CD4-positive, alpha-beta T cell treated with Interleukin-10 for 1 hour (primary cell): ENCODE measurements around the gene DLGAP3.

Experiments
- DNase-seq: peaks from one replicate; pipeline ENCODE4 v3.0.0-alpha.2; 2020

DLGAP3 gene

DNA sequence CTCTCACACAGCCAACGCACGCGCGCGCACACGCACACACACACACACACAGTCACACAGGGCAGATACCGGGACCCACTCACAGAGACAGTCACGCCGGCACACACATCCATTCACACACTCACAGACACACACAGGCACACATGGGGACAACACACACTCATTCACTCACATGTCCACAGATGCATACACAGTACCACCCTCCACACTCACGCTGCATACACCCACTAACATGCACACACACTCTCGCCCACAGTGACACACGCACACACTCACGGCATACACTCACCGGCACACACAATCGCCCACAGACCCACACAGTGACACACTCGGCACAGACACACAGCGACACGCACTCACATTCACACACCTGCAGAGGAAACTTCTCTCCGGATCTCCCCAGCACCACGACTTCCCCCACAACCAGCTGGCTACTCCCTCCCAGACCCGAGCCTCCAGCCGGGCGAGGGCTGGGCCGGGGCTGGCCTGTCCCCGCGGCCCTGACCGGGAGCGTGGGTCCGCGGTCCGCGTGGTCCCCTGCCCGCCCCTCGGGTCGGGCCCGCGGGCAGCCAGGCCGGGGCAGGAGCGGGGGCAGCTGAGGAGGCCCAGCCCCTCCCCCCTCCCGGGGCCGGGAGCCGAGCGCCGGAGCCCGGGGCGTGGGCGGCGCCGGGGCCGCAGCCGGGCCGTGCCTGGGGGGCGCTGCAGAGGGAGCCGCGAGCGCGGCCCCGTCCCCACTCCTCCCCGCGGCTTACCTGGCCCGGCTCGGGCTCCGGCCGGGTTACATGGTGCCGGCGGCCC, 552 bp downstream of the DLGAP3 start:
- peak; percentile 25 for DNase-seq

DNA sequence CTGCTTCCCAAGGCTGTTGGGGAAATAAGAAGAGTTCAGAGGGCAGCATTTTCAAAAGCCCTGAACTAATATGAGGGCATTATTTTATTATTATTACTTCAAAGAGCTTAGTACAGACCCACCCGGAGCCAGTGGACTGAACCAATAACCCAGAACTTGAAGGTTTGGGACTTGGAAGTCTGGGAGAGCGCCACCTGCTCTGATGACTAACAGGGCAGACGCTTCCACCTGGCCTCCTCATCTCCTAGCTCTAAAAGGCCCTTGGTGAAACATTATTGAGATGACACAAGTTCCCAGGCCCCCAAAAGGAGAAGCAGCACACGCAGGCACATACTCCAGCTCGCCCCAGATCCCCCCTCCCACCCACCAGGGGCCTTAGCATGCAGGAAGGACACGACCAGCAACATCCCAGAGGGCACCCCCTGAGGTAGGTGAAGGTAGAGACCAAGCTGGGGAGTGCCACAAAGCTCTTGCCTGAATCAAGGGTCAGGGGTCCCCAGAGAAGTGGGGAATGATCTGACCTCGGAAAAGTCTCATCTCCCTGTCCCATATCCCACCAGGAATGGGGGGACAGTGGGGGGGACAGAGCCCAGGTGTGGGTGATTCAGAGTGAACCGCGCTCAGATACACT, 1.3 kb downstream of the DLGAP3 start:
- DNase-seq = no peak

- no peak for DNase-seq
Measured at GRCh38 chr1:34927316-34927715, 2.1 kb downstream of the DLGAP3 start.

DNA sequence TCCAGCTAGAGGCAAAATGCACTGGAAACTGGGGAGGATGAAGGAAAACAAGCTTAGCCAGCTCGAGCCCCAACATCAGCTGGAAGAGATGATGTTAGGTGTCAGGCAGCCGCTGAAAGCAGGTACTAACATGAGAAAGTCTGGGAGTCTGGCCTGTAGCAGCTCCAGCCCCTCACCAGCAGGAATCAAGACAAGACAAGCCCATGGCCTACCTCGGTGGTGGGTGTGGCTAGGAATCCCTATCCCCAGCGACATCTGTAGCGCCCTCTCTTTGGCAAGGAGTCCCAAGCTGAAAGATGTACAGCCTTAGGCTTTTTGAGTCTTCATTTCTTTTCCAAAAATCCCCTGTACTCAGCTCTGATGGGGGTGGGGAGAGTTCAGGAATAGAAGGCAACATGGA, 2.6 kb downstream of the DLGAP3 start:
- no peak for DNase-seq

- no peak for DNase-seq
Measured at GRCh38 chr1:34926156-34926555, 3.3 kb downstream of the DLGAP3 start.

GRCh38 chr1:34925730-34926129, 3.7 kb downstream of the DLGAP3 start:
- DNase-seq = no peak

- DNase-seq = peak; percentile 34
Measured at GRCh38 chr1:34924759-34925555, 4.5 kb downstream of the DLGAP3 start.

DNA sequence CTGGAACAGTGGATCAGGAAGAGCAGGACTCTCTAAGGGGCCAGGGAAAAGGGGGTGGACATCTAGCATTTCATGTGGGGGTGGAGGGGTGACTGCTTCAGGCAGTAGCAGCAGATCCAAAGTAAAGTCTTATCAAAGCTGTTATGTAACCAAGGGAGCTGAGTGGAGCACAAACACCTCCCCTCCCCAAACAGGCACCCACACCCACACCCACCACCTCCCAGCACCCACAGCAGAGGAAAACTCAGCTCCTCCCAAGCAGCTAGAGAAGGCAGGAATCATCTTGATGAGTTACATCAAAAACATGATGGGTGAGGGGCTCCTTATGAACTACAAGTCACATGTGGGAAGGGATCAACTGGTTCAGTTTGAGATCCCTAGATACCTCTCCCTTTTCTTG, 6.0 kb downstream of the DLGAP3 start:
- DNase-seq = no peak

DNA sequence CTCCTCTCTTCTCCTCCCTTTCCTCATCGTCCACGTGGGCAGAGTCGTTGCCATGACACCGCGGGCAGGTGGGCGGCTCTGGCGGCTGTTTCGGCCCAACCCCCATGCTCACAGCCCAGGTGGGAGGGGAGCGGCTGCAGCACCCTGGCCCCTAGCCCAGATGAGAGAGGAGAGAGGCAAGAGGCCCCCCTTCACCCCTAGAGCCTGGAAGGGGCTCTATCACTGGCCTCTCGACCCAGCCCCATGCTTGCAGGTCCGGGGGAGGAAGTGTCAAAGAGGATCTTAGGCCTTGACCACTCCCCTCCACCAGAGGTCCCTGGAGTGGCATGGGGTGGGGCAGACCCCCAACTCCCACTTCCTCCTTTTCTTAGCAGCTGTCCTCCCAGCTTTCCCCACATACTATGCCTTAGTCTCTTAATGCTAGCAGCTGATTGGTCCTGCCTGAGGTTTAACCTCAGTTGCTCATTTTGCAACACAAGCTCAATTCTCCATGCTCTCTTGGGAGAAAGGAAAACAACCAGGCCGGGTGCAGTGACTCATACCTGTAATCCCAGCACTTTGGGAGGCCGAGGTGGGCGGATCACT, 10.4 kb downstream of the DLGAP3 start:
- DNase-seq = no peak

- DNase-seq = no peak
Measured at GRCh38 chr1:34918386-34918976, 11.0 kb downstream of the DLGAP3 start.

DNA sequence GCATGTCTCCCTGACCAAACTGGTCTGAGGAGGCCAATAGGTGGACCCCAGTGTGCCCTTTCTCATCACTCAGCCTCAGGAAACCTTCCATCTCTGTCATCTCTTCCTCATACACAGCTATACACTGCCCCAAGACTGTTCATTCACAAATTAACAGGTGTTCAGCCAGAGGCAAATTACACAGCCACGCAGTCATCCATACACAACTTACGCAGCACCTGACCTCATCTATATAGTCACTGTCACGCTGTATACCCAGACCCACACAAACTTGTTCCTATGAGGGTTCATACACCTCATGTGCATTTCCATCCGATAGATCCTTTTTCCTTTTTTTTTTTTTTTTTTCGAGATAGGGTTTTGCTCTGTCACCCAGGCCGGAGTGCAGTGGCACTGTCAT, 12.4 kb downstream of the DLGAP3 start:
- DNase-seq = no peak

- no peak for DNase-seq
Measured at GRCh38 chr1:34916104-34916503, 13.3 kb downstream of the DLGAP3 start.

DNA sequence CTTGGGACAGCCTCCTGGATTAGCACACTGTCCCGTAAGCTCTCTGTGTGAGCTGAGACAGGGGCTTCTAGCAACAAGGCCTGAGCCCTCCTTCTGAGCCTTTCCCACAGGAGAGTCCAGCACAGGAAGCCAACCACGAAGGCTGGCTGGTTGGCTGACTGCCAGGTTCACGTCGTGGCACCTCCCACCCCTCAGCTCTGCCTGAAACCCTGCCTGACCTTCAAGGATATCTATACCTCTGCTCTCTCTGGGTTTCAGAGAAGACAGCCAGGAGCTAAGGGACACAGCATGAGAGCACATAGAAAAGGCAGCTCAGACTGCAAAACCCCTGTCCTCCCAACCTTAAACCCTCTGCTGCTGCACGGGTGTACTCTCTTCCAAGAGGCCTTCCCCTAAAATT, 13.9 kb downstream of the DLGAP3 start:
- no peak for DNase-seq

DNA sequence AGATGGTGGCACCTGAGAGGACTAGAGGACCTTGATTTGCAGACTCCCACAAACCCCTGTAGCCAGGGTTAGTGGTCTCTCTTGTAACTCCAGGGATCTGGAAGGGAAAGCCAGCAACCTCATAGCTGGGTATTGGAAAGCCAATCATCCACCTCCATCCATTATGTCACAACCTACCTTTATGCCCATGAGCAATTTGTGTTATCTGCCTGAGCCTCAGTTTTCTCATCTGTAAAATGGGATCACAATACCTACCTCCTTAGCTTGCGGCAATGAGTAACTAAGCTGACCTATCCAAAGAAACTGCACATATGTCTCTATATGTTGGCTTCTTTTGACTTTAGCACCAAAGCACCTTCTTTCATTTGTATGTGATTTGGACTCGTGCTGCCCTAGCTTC, 14.5 kb downstream of the DLGAP3 start:
- no peak for DNase-seq

DNA sequence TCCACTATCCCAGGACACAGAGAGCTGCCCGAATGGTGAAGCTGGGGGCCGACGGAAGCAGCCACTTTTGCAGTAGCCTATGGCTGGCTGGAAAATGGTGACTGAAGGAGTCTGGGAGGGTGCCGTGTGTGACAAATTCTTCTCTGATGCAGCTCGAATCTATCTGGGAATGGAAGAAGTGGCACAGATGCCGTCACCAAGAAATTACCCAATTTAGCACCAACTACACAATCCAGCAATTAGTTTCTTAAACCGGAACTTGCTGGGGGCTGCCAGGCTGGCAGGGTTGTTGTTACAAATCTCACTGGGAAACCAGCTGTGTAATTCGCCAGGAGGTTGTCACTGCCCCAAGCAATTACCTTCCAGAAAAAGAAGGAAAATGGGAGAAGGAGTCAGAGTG, 18.0 kb downstream of the DLGAP3 start:
- no peak for DNase-seq

DNA sequence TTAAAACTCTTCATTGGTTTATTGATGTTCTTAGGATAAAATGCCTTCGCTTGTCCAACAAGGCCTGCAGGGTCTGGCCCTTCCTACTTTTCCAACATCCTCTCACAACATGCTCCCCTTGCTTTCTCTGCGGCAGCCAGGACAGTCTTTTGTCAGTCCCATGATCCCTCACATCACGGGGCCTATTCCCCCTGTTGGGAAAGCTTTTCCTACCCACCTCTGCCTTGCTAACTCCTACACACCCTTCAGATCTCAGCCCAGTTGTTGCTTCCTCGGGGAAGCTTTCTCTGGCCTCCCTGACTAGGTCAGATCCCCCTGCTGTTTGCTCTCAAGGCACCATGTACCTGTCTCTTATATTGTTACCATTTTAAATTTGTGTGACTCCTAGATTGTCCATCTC, 19.0 kb downstream of the DLGAP3 start:
- no peak for DNase-seq

- DNase-seq = no peak
Measured at GRCh38 chr1:34908369-34908768, 21.1 kb downstream of the DLGAP3 start.

DNA sequence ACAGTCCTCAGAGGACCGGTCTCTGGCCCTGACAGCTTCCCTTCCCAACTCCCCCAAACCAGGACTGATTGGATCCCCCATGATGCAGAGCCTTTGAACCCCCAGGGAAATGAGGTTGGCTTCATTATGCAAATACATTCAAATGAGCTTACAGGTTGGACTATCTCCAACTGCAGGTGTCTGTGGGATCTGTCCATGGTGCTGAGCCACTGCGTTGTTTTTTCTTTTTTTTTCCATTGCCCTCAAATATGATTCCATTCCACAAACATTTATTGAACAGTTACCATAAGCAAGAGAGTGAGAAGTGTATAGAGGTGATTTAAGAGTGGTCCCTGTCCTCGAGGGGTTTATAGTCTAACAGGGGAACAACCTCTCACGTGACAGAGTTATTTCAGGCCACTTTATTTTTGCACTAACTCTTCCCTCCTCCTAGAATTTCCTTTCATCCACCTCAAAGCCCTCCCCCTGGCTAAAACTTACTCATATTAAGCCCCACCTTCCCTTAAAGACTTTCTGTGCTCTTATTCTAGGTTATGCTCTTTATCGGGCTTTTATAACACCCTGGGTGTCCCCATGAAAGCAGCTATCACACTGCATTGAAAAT, 21.9 kb downstream of the DLGAP3 start:
- DNase-seq = no peak

- DNase-seq = no peak
Measured at GRCh38 chr1:34906756-34907155, 22.7 kb downstream of the DLGAP3 start.

DNA sequence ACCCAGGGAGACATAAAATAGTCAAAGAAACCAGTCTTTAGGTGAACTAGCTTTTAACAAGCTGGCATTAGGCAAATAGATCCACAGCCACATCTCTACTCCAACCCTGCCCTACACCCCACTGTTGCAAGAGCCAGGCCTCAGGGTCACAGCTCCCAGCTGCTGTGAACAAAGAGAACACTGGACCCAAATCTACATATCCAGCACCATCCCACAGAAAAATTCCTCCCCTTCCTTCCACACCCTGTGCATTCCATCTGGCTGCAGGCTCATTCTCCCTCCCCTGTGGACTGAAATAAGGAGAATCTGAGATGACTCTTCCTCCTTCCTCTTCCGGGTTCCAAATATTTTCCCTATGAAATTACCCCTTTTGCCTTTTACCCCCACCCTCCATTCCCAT, 23.2 kb downstream of the DLGAP3 start:
- no peak for DNase-seq

DNA sequence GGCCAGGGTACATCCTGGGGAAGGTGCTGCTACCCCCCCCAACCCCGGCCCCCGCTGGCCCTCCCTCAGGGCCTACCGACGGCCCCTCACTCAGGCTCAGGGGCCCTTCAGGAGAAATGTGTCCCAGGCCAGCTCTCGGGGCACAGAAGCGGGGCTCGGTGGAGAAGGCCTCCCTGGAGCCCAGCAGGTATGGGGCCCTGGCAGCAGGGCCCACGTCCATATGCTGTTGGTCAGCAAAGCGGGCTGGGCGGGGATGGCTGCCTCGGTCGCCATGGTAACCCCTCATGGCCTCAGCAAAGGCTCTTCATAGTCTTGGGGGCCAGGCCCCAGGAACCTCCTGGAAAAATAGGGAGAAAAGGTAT, 24.4 kb downstream of the DLGAP3 start:
- no peak for DNase-seq

DNA sequence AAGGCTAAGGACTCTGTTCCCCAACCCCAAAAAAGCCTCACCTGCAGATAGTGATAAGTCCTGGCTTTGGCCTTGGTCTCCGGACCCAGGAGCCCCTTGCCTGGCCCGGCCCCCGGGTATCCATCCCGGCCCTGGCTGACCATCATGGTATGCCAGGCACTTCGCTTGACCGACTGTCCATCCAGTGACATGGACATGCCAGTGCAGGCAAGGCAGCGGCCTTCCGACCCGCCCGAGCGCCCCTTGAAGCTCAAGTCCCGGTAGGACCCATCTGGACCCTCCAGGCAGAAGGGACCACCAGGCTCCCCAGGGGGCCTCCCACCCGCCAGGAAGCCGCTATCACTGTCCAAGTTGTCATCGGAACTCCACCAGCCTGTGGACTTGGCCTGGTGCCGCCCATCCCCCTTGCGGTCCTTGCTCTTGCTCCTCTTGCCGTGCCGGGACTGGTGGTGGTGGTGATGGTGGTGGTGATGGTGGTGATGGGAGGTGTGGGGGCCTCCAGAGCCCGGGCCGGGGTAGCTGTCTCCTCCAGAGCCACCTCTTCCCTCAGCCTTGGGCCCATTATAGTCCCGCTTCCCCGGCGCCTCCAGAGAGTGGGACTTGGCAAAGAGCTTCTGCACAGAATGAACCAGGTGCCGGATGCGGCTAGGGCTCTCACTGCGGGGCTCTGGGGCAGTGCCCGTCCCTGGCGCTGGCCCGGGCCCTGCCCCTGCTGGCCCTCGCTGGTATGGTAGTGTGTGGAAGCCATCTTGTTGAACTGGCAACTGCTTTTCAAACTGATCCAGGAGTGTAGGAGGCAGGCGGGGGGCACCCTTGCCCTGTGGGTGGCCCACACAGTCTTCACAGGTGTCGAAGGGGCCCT, 25.0 kb downstream of the DLGAP3 start:
- no peak for DNase-seq
